ENCODE measurements around the gene DMRT2.

Gene DMRT2

GRCh38 chr9:1051584-1052275 lies 1.6 kb downstream of the DMRT2 start:
- no peak for DNase-seq (ENCODE audit: low read depth)
- peak; percentile 23 for TF ChIP-seq CTCF (conservative IDR thresholded peaks at IDR 0.05; ENCODE audit: low read depth, low read length)
- H3K4me3 ChIP-seq (ENCODE audit: low read length): no peak overlapping the region

- no peak overlapping the region for H3K4me3 ChIP-seq (ENCODE audit: low read length)
- no peak for TF ChIP-seq CTCF (conservative IDR thresholded peaks at IDR 0.05; ENCODE audit: low read depth, low read length)
- DNase-seq (ENCODE audit: low read depth): no peak
These were observed 2.5 kb downstream of the DMRT2 start for GRCh38 chr9:1052365-1053281.

- no peak for TF ChIP-seq CTCF (conservative IDR thresholded peaks at IDR 0.05; ENCODE audit: low read depth, low read length)
- no peak for DNase-seq (ENCODE audit: low read depth)
- H3K4me3 ChIP-seq (ENCODE audit: low read length): no peak overlapping the region
These were observed 3.1 kb downstream of the DMRT2 start for GRCh38 chr9:1053282-1053621.

GRCh38 chr9:1053986-1054425 lies 3.8 kb downstream of the DMRT2 start:
- DNase-seq (ENCODE audit: low read depth): no peak
- no peak for TF ChIP-seq CTCF (conservative IDR thresholded peaks at IDR 0.05; ENCODE audit: low read depth, low read length)
- no peak overlapping the region for H3K4me3 ChIP-seq (ENCODE audit: low read length)

- DNase-seq (ENCODE audit: low read depth): no peak
- TF ChIP-seq CTCF (conservative IDR thresholded peaks at IDR 0.05; ENCODE audit: low read depth, low read length): no peak
- H3K4me3 ChIP-seq (ENCODE audit: low read length): no peak overlapping the region
These were observed 5.0 kb downstream of the DMRT2 start for GRCh38 chr9:1055166-1055565.

GRCh38 chr9:1057910-1058309 lies 7.8 kb downstream of the DMRT2 start:
- no peak for TF ChIP-seq CTCF (conservative IDR thresholded peaks at IDR 0.05; ENCODE audit: low read depth, low read length)
- no peak for DNase-seq (ENCODE audit: low read depth)
- H3K4me3 ChIP-seq (ENCODE audit: low read length): no peak overlapping the region

All from retinal pigment epithelial cell (primary cell).